GM04503 (cell line): ENCODE results near the gene AXIN1.
"Not testable (repeated sequence)": the region's sequence is repeated elsewhere in the genome, so short reads cannot be mapped to it uniquely, and the experiment has no call there.

Experiments
- DNase-seq: peaks from one replicate; pipeline ENCODE4 v3.0.0-alpha.2; 2012; ENCODE audit warnings: low read depth

Gene AXIN1, protein sequence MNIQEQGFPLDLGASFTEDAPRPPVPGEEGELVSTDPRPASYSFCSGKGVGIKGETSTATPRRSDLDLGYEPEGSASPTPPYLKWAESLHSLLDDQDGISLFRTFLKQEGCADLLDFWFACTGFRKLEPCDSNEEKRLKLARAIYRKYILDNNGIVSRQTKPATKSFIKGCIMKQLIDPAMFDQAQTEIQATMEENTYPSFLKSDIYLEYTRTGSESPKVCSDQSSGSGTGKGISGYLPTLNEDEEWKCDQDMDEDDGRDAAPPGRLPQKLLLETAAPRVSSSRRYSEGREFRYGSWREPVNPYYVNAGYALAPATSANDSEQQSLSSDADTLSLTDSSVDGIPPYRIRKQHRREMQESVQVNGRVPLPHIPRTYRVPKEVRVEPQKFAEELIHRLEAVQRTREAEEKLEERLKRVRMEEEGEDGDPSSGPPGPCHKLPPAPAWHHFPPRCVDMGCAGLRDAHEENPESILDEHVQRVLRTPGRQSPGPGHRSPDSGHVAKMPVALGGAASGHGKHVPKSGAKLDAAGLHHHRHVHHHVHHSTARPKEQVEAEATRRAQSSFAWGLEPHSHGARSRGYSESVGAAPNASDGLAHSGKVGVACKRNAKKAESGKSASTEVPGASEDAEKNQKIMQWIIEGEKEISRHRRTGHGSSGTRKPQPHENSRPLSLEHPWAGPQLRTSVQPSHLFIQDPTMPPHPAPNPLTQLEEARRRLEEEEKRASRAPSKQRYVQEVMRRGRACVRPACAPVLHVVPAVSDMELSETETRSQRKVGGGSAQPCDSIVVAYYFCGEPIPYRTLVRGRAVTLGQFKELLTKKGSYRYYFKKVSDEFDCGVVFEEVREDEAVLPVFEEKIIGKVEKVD

GRCh38 chr16:352547-353403 lies at the start of gene AXIN1:
AXIN1 (minus strand) TSS chr16:352723; CDS start chr16:347025, 5,698 bp downstream.
- peak; percentile 33 for DNase-seq

- no peak for DNase-seq
Observed at GRCh38 chr16:401468-402348, 49.2 kb upstream of the AXIN1 start, which contains the start of gene DECR2. DECR2 (plus strand) TSS chr16:401885; CDS start chr16:401964, 79 bp downstream.

DNA sequence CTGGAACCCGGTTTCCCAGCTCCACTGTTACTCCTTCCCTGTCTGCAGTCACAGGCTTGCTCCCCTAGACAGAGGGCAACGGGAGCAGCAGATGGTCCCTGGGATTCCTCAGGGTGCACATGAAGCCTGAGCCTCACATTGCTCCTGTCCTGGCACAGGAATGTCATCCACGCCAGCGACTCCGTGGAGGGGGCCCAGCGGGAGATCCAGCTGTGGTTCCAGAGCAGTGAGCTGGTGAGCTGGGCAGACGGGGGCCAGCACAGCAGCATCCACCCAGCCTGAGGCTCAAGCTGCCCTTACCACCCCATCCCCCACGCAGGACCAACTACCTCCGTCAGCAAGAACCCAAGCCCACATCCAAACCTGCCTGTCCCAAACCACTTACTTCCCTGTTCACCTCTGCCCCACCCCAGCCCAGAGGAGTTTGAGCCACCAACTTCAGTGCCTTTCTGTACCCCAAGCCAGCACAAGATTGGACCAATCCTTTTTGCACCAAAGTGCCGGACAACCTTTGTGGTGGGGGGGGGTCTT lies 47.6 kb upstream of the AXIN1 start:
- no peak for DNase-seq

DNA sequence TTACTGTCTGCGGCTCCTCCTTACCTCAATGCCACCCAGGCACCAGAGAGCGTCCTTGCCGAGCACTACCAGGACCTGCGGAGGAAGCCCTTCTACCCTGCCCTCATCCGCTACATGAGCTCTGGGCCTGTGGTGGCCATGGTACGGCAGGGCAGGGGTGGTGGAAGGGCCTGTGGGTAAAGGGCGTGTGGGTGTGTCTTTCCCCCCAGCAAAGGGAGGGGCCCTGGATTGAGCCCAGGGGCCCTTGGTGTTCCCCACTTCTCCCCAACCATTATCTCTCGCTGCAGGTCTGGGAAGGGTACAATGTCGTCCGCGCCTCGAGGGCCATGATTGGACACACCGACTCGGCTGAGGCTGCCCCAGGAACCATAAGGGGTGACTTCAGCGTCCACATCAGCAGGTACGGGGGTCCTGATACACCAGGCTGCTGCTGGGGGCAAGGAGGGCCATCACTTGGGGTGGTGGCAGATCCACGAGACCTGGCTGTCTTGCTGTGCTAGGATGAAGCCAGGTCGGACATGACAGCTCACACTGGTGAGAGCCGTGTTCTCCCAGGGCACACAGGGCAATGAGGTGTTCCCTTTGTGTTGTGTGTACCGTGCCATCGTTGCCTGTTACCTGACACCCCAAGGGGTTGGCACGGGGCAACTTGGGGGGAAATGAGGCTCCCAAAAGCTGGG lies 47.0 kb upstream of the AXIN1 start:
- DNase-seq = no peak

- no peak for DNase-seq
Observed at GRCh38 chr16:398561-399339, 46.2 kb upstream of the AXIN1 start.

DNA sequence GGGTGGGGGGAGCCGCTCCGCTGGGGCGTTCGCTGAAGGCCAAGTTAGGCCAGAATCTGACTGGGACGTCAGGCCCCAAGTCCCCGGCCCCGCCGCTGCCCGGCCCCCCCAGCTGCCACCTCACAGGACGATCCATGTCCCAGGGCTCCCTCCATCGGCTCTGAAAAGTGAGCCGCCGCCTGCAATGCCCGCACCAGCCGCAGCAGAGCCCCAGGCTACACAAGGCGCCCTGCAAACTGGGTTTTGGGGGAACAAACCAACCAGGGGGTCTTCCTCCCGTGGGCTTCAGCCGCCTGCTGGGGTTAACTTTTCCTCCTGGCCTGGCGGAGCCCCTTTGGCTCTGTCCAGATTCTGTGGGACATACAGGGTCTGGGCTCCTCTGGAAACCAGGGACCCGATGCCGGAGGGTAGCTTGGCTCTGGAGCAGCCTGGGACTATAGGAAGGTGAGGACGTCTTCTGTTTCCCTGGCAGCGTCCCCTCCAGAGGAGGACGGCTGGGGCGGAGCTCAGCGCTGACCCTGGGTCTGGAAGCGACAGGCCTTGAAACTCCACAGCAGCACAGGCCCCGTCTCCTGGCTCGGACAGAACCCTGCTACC lies 45.3 kb upstream of the AXIN1 start:
- no peak for DNase-seq

- no peak for DNase-seq
Observed at GRCh38 chr16:397135-397661, 44.7 kb upstream of the AXIN1 start, which contains the start of gene NME4. NME4 (plus strand) TSS chr16:397199; CDS start chr16:397223, 24 bp downstream.

- DNase-seq = no peak
Observed at GRCh38 chr16:396605-397004, 44.1 kb upstream of the AXIN1 start.

GRCh38 chr16:396199-396598 lies 43.7 kb upstream of the AXIN1 start:
- DNase-seq = no peak

GRCh38 chr16:392450-393030 lies 40.0 kb upstream of the AXIN1 start:
- DNase-seq = no peak

DNA sequence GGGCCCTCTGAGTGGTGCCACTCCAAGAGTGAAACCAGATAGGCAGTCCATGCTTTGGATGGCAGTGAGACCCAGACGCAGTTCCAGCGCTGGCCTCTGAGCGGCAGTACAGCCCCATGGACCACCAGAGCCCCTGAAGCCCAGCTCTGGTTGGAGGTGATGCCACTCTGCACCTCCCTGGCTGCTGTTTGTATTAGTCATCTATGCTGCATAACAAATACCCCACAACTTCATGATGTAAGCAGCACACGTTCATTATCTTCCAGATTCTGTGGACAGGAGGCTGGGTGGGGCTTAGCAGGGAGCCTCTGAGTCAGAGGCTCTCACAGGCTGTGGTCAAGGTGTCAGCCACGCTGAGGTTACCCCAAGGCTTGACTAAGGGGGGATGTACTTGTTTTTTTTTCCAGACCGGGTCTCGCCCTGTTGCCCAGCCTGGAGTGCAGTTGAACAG lies 39.4 kb upstream of the AXIN1 start:
- no peak for DNase-seq

GRCh38 chr16:389352-389751 lies 36.8 kb upstream of the AXIN1 start:
- DNase-seq = no peak

- DNase-seq = not testable (repeated sequence)
Observed at GRCh38 chr16:387761-388666, 35.5 kb upstream of the AXIN1 start.

DNA sequence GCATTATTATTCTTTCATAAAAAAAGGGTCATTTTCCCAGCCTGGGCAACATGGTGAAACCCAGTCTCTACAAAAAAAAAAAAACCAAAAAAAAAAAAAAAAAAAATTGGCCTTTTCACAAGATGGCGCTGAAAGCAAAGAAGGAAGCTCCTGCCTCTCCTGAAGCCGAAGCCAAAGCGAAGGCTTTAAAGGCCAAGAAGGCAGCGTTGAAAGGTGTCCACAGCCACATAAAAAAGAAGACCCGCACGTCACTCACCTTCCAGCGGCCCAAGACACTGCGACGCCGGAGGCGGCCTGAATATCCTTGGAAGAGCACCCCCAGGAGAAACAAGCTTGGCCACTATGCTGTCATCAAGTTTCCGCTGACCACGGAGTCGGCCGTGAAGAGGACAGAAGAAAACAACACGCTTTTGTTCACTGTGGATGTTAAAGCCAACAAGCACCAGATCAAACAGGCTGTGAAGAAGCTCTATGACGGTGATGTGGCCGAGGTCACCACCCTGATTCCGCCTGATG lies 34.2 kb upstream of the AXIN1 start:
- DNase-seq = no peak

GRCh38 chr16:383326-384051 lies 31.0 kb upstream of the AXIN1 start:
- DNase-seq = no peak
